VCaP (cell line): ENCODE measurements around the gene BDKRB2.

Source experiments
- H3K27ac ChIP-seq: fragments of 450-650 bp; 2 replicates; pipeline ENCODE4 v1.5.1; 2017
- TF ChIP-seq, protein P1 (sequence below): fragments of 450-650 bp; conservative IDR thresholded peaks from 2 replicates; pipeline ENCODE4 v1.5.1; 2017; ENCODE audit warnings: mild to moderate bottlenecking, moderate library complexity

Gene BDKRB2

DNA sequence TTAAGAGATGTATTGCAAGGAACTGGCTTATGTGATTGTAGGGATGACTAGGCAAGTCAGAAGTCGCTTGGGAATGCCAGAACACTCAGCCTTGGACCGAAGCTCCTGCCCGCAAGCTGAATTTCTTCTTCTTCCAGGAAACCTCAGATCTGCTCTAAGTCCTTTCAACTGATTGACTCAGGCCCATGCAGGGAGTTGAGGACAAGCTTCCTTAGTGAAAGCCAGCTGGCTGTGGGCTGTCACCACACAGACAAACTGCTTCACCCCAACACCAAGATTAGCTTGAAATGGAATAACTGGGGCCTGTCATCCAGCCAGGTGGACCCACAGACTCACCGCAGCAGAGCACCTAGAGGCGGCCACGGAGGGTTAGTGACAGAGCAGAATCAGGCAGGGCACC, 24.7 kb downstream of the BDKRB2 start:
- TF ChIP-seq, protein P1, sequence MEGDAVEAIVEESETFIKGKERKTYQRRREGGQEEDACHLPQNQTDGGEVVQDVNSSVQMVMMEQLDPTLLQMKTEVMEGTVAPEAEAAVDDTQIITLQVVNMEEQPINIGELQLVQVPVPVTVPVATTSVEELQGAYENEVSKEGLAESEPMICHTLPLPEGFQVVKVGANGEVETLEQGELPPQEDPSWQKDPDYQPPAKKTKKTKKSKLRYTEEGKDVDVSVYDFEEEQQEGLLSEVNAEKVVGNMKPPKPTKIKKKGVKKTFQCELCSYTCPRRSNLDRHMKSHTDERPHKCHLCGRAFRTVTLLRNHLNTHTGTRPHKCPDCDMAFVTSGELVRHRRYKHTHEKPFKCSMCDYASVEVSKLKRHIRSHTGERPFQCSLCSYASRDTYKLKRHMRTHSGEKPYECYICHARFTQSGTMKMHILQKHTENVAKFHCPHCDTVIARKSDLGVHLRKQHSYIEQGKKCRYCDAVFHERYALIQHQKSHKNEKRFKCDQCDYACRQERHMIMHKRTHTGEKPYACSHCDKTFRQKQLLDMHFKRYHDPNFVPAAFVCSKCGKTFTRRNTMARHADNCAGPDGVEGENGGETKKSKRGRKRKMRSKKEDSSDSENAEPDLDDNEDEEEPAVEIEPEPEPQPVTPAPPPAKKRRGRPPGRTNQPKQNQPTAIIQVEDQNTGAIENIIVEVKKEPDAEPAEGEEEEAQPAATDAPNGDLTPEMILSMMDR: no peak
- no peak overlapping the region for H3K27ac ChIP-seq

DNA sequence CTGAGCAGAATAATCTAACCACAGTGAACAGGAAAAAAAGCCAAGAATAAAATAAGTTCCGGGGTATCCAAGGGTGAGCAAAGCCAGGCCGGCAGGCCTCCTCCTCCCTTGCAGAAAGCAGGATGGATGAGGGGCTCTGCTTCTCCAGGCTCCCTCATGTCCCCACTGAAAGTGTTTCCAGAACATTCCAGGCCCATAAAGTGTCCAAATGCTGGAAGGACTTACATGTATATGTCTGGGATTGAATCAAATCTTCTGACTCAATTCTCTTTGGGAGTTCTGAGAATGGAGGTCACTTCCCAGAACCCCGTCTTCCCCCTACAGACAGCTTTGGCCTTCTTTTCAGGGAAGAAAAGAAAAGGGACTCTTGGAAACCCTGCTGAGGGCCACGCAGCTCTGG, 26.4 kb downstream of the BDKRB2 start:
- TF ChIP-seq, protein P1: no peak
- no peak overlapping the region for H3K27ac ChIP-seq

GRCh38 chr14:96231526-96232130, 27.0 kb downstream of the BDKRB2 start:
- no peak overlapping the region for H3K27ac ChIP-seq
- TF ChIP-seq, protein P1: no peak

DNA sequence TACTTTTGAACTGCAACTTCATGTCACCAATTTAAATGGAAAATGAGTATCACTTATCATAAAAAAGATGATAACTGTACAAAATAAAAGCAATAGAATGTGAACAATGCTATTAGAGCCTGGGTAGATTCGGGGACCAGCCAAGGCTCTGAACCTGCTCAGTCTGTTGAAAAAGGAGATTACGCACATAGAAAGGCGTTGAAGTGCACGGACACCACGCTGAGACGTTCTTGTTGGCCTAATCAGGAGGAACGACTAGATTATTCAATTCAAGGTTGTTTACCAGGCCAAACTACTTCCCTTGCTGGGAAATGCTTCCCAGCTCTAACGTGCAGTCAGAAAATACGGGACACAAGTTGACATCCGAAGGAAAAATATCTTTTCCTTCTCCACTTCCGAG, 27.9 kb downstream of the BDKRB2 start:
- H3K27ac ChIP-seq: no peak overlapping the region
- TF ChIP-seq, protein P1: no peak

GRCh38 chr14:96233661-96234060, 29.0 kb downstream of the BDKRB2 start:
- TF ChIP-seq, protein P1: no peak
- H3K27ac ChIP-seq: no peak overlapping the region

DNA sequence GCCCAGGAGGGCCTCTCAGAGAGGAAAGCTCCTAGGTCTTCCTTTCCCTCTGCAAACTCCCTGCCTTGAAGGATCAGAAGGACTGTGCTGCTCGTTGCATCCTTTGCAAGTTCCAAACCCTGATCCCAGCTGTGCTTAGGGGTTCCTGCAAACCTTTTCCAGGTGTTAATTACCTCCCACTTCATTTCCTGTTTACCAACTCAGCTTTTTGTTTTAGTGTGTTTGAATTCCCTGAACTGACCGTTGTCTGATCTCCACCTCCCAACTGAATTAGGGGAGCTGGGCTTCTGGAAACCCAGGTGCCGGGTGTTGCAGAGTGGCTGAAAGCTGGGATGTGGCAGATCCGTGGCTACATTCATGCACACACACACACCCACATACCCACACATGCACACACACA, 30.8 kb downstream of the BDKRB2 start:
- H3K27ac ChIP-seq: no peak overlapping the region

DNA sequence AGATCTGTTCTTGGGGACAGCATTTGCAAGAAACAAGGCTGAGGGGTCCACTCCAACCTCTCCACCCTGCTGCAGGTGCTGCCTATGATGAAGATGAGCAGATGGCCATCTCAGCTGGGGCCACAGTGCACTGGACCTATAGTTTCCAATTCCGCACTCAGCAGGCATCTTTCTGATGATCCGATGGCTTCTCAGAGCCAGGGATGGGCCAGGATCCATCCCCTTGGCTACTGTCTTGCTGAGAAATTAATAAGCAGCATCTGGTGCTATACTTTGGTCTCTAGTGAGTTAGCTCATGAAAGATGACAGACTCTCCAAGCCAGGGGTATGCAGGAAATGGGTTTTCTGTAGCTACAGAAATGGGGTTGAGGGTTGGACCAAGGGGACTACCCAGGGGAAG, 33.0 kb downstream of the BDKRB2 start:
- TF ChIP-seq, protein P1: no peak
- no peak overlapping the region for H3K27ac ChIP-seq

More for the DNA sequence above, 30.8 kb downstream of the BDKRB2 start:
- TF ChIP-seq, protein P1: no peak
